ENCODE results near the gene SUMF2. TPM values are rescaled to one million over a fixed set of nuclear protein-coding genes. Genes with fewer than 3 reads are reported as not detected.
"Not testable (repeated sequence)": the region's sequence is repeated elsewhere in the genome, so short reads cannot be mapped to it uniquely, and the experiment has no call there.

The SUMF2 gene
- total RNA-seq, 1 donor from 2014 or later = 74.6 TPM

DNA sequence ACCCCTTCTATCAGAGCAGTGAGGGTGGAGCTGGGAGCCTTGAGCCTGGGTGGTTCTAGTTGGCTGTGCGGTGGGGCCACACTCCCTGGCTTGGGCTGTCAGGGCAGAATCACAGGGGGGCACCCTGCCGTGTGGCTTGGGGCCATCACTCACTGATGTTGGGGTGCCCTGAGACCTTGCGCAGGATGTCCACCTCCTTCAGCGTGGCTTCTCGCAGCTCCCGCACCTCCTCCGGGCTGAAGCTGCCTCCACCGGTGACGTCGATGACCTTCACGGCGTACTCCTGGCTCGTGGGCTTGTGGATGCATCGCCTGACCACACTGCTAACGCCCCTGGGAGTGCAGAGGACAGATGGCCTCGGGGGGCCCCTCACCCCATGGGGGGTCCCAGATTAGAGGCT lies 23.4 kb downstream of the SUMF2 start:
- H3K4me1 ChIP-seq = peaks cover 0 to 7% of the 10 kb centered on the region in 2 donors
- peaks cover 21 to 22% of the 10 kb centered on the region in 2 donors for H3K36me3 ChIP-seq
- no peak for DNase-seq (ENCODE audit: low spot score in 2 of 2)
- no peaks in the 10 kb centered on the region for H3K9me3 ChIP-seq
- TF ChIP-seq, protein P1, sequence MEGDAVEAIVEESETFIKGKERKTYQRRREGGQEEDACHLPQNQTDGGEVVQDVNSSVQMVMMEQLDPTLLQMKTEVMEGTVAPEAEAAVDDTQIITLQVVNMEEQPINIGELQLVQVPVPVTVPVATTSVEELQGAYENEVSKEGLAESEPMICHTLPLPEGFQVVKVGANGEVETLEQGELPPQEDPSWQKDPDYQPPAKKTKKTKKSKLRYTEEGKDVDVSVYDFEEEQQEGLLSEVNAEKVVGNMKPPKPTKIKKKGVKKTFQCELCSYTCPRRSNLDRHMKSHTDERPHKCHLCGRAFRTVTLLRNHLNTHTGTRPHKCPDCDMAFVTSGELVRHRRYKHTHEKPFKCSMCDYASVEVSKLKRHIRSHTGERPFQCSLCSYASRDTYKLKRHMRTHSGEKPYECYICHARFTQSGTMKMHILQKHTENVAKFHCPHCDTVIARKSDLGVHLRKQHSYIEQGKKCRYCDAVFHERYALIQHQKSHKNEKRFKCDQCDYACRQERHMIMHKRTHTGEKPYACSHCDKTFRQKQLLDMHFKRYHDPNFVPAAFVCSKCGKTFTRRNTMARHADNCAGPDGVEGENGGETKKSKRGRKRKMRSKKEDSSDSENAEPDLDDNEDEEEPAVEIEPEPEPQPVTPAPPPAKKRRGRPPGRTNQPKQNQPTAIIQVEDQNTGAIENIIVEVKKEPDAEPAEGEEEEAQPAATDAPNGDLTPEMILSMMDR (IDR thresholded peaks at IDR 0.05) = no peak
- intact Hi-C loops (cut with DNase I) = no loop called here
- H3K4me3 ChIP-seq = no peak overlapping the region
- H3K27ac ChIP-seq = no peak overlapping the region
- H3K27me3 ChIP-seq = no peaks in the 10 kb centered on the region

DNA sequence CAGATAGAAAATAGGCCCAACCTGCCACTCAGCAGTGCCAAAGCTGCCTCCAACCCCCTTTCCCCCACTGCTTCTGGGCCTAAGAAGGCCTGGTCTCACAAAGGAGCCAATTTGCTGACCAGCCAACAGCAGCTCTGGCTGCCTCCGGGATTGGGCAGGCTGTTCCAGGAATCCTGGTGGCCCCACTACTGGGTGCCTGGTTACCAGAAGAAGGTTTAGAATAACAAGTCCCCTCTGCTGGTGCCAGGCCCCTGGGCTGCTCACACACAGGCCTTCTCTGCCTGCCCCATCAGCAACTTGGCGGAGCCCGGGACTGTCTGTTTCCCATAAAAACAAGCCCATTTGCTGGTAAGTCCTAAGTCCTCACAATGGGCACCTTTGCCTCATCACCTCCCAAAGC lies 27.5 kb downstream of the SUMF2 start:
- DNase-seq (ENCODE audit: low spot score in 2 of 2) = peak; percentile 53 to 85
- Histone ChIP-seq H3K27me3 (no peaks in the 10 kb centered on the region), H3K4me1 (peaks cover 3 to 12% of the 10 kb centered on the region in 2 donors), H3K27ac (peak overlapping the region; percentile 77 to 86), H3K36me3 (peaks cover 14 to 16% of the 10 kb centered on the region in 2 donors), H3K9me3 (no peaks in the 10 kb centered on the region), H3K4me3 (no peak overlapping the region)
- TF ChIP-seq, protein P1 (IDR thresholded peaks at IDR 0.05) = no peak
- intact Hi-C loops (cut with DNase I) = loop anchor here (5.0 kb wide), 2 partner anchors 96 to 519 kb away; partner anchors contain the start of gene VOPP1

DNA sequence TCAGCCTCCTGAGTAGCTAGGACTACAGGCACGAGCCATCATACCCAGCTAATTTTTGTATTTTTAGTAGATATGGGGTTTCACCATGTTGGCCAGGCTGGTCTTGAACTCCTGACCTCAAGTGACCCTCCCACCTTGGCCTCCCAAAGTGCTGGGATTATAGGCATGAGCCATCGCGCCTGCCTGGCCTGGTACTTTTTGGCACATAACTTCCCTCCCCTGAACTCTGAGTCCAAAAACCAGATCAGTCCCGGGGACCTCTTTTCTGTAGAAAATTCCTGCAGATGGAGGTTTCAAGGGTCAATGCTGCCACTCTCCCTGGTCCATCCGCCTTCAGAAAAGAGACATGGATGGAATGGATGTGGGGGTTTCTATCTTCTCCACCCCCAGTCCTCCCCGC lies 28.3 kb downstream of the SUMF2 start:
- not testable (repeated sequence) for H3K9me3 ChIP-seq; H3K27me3 ChIP-seq; DNase-seq (ENCODE audit: low spot score in 2 of 2)
- intact Hi-C loops (cut with DNase I) = loop anchor here (2.0 to 5.0 kb wide), 3 partner anchors 14 to 520 kb away; partner anchors contain the start of genes CHCHD2 and VOPP1
- H3K27ac ChIP-seq = peak overlapping the region; percentile 77 to 86
- H3K4me3 ChIP-seq = peak overlapping the region; percentile 13 to 37
- H3K36me3 ChIP-seq = peaks cover 10 to 11% of the 10 kb centered on the region in 2 donors
- peaks cover 3 to 12% of the 10 kb centered on the region in 2 donors for H3K4me1 ChIP-seq

DNA sequence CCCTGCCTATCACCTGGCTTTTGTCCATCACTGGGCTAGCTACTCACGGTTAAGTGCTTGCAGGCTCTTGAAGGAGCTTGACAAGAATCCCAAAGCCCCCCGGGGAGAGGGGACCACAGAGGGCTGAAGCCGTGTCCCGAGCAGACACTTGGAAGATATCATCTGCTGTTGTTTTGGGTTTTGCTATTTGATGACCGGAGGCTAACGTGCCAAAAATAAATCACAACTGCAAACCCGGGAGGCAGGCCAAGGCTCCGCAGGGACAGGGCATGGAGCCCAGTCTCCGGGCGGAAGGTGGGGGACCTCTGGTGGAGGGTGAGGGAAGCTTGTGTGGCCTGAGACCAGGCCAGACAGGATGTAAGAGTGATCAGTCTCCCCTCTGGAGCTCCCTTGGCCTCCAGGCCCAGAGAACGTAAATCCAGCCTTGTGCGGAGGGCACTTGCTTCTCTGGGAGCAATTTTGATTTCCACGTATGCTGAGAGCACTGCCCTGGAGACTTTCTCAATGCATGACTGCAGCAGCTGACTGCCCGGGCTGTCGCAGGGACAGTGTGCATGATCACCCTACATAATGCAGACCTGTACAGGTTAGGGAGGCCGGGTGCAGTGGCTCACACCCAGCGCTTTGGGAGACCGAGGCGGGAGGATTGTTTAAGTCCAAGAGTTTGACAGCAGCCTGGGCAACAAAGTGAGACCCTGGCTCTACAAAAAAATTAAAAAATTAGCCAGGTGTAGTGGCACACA lies 28.9 kb downstream of the SUMF2 start, which contains the start of gene PHKG1:
PHKG1 (minus strand) TSS at position 164 of the 743 bp plus-strand sequence. CDS start 4,011 bp downstream, outside the sequence.
- Histone ChIP-seq H3K36me3 (peaks cover 6% of the 10 kb centered on the region in 2 donors), H3K9me3 (no peaks in the 10 kb centered on the region), H3K4me3 (peak within 1 kb of the TSS; percentile 13 to 37), H3K4me1 (peaks cover 3 to 14% of the 10 kb centered on the region in 2 donors), H3K27me3 (no peaks in the 10 kb centered on the region), H3K27ac (peak within 1 kb of the TSS; percentile 77 to 86)
- peak in 1 of 2 donors; percentile 91 for DNase-seq (ENCODE audit: low spot score in 2 of 2)
- intact Hi-C loops (cut with DNase I) = loop anchor here (2.0 to 5.0 kb wide), 3 partner anchors 14 to 521 kb away; partner anchors contain the start of genes CHCHD2 and VOPP1
- TF ChIP-seq, protein P1 (IDR thresholded peaks at IDR 0.05) = peak; percentile 6 to 75 (median 67)

DNA sequence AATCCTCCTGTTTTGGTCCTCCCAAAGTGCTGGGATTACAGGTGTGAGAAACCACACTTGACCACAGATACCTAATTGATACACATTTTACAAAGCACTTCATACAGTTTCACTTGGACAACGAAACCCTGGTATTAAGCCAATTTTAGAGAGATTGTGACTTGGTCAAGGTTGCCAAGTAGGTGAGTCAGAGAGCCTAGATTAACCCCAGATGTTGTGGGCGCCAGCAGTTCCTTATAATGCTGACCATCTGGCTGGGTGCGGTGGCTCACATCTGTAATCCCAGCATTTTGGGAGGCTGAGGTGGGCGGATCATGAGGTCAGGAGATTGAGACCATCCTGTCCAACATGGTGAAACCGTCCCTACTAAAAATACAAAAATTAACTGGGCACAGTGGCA lies 33.6 kb downstream of the SUMF2 start:
- TF ChIP-seq, protein P1 (IDR thresholded peaks at IDR 0.05) = no peak
- H3K27ac ChIP-seq = peak overlapping the region in 1 of 2 donors; percentile 48

GRCh38 chr7:56098187-56099008 lies 34.3 kb downstream of the SUMF2 start:
- H3K36me3 ChIP-seq = peaks cover 39 to 44% of the 10 kb centered on the region in 2 donors
- H3K27me3 ChIP-seq; H3K9me3 ChIP-seq; H3K4me1 ChIP-seq; intact Hi-C loops (cut with DNase I); DNase-seq (ENCODE audit: low spot score in 2 of 2); H3K4me3 ChIP-seq: not testable (repeated sequence)
- peak overlapping the region in 1 of 2 donors; percentile 48 for H3K27ac ChIP-seq

More for the DNA sequence above, 33.6 kb downstream of the SUMF2 start:
- DNase-seq (ENCODE audit: low spot score in 2 of 2) = no peak
- H3K4me1 ChIP-seq = peaks cover 3 to 8% of the 10 kb centered on the region in 2 donors
- H3K27me3 ChIP-seq = no peaks in the 10 kb centered on the region
- no peaks in the 10 kb centered on the region for H3K9me3 ChIP-seq
- no peak overlapping the region for H3K4me3 ChIP-seq
- H3K36me3 ChIP-seq = peaks cover 32 to 37% of the 10 kb centered on the region in 2 donors
- intact Hi-C loops (cut with DNase I) = no loop called here

Data from ascending aorta (tissue), 2 donors.